ENCODE measurements around the gene DNAH5.
"Not testable (repeated sequence)": the region's sequence is repeated elsewhere in the genome, so short reads cannot be mapped to it uniquely, and the experiment has no call there.

DNAH5 gene

DNA sequence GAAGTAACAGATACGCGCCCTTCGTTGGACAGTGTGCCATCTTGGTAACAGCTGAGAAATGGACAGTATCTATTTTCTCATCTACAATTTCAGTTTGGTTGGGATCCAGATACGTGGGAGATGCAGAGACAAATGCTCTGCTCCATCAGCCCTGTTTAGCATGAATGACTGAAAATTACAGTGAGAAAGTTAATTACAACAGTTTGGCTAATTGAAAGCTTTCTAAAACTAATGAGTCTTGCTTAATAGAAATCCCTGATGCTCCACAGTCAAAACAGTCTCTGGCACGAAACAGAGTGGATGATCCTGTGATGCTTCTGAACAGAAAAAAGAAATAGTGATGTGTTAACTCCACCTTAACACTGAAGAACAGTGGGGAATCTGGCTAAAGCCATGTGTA is 140.2 kb downstream of the DNAH5 start:
- TF ChIP-seq, protein P1, sequence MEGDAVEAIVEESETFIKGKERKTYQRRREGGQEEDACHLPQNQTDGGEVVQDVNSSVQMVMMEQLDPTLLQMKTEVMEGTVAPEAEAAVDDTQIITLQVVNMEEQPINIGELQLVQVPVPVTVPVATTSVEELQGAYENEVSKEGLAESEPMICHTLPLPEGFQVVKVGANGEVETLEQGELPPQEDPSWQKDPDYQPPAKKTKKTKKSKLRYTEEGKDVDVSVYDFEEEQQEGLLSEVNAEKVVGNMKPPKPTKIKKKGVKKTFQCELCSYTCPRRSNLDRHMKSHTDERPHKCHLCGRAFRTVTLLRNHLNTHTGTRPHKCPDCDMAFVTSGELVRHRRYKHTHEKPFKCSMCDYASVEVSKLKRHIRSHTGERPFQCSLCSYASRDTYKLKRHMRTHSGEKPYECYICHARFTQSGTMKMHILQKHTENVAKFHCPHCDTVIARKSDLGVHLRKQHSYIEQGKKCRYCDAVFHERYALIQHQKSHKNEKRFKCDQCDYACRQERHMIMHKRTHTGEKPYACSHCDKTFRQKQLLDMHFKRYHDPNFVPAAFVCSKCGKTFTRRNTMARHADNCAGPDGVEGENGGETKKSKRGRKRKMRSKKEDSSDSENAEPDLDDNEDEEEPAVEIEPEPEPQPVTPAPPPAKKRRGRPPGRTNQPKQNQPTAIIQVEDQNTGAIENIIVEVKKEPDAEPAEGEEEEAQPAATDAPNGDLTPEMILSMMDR (IDR thresholded peaks at IDR 0.05; ENCODE audit: borderline replicate concordance, control extremely low read depth, extremely low read depth, insufficient read depth, missing control alignments), result no peak
- in situ Hi-C loops (cut with MboI; ENCODE audit: low sequenced_read_pairs, unreplicated experiment), result no loop called here
- DNase-seq (ENCODE audit: low spot score), result no peak

DNA sequence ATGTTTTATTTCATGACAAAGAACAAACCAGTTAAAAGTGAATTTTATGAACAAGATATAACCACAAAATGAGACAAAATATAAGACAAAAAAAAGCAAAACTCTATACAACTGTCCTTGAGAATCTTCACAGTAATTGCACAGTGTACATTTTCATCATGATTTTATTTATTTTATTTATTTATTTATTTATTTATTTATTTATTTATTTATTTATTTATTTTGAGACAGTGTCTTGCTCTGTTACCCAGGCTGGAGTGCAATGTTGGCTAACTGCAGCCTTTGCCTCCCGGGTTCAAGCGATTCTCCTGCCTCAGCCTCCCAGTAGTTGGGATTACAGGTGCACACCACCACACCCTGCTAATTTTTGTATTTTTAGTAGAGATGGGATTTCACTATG is 145.9 kb downstream of the DNAH5 start:
- in situ Hi-C loops (cut with MboI; ENCODE audit: low sequenced_read_pairs, unreplicated experiment); DNase-seq (ENCODE audit: low spot score): not testable (repeated sequence)

DNA sequence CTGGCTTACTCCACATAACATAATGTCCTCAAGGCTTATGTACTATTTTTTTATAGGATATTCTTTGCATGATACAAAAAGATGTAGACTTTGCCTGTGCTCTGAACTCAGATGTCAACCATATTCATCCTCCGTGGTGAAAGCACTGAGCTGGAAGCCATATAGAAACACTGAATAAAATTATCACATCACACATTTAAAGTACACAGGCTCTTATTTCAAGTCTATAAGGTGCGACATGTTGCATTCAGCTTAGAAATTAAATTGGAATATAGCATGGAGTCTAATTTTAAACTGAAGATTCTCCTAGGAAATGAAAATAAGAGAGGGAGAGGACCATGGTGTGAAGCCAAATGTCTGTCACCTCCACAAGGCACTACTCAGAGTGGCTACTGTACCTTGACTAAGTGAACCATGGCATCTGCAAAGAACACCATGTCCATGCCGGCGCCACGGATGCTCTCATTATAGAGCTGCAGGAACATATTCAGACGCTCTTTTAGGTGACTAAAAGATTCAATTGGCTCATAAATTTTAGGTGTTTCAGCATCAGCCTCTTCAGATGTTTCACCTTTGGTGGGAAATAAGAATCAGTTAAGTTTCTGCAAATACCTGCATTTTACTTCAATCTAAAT is 158.6 kb downstream of the DNAH5 start:
- TF ChIP-seq, protein P1 (IDR thresholded peaks at IDR 0.05; ENCODE audit: borderline replicate concordance, control extremely low read depth, extremely low read depth, insufficient read depth, missing control alignments), result no peak
- in situ Hi-C loops (cut with MboI; ENCODE audit: low sequenced_read_pairs, unreplicated experiment), result no loop called here
- no peak for DNase-seq (ENCODE audit: low spot score)

- in situ Hi-C loops (cut with MboI; ENCODE audit: low sequenced_read_pairs, unreplicated experiment), result no loop called here
- TF ChIP-seq, protein P1 (IDR thresholded peaks at IDR 0.05; ENCODE audit: borderline replicate concordance, control extremely low read depth, extremely low read depth, insufficient read depth, missing control alignments), result no peak
- DNase-seq (ENCODE audit: low spot score), result no peak
Observed at GRCh38 chr5:13783726-13784125, 160.8 kb downstream of the DNAH5 start.

- TF ChIP-seq, protein P1 (IDR thresholded peaks at IDR 0.05; ENCODE audit: borderline replicate concordance, control extremely low read depth, extremely low read depth, insufficient read depth, missing control alignments), result no peak
- DNase-seq (ENCODE audit: low spot score), result no peak
- in situ Hi-C loops (cut with MboI; ENCODE audit: low sequenced_read_pairs, unreplicated experiment), result no loop called here
Observed at GRCh38 chr5:13780081-13780480, 164.4 kb downstream of the DNAH5 start.

GRCh38 chr5:13773649-13774048 is 170.8 kb downstream of the DNAH5 start:
- no peak for DNase-seq (ENCODE audit: low spot score)
- TF ChIP-seq, protein P1 (IDR thresholded peaks at IDR 0.05; ENCODE audit: borderline replicate concordance, control extremely low read depth, extremely low read depth, insufficient read depth, missing control alignments), result no peak
- in situ Hi-C loops (cut with MboI; ENCODE audit: low sequenced_read_pairs, unreplicated experiment), result no loop called here

DNA sequence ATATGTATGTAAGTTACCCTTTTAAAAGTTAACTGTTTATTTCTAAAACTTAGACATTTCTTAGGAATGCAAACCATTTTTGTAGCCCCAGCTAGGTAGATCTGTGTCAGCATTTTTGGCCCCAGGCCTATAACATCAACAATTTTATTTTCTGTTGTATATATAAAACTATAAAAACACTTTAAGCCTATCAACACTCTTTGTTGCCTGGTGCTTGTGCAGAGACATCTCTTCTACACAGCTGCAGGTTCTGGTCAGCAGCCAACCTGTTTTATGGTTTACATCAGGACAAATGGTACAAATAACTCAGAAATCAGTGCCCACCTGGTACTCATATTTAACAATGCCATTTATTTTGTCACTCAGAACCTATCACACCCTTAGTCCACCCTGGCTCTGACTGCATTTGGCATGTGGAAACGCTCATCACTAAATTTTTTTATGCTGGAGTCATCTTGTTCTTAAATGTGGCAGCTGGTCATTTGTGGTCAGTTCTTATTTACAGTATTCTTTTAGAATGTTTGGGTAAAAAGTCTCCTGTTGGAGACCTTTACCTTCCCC is 173.4 kb downstream of the DNAH5 start:
- in situ Hi-C loops (cut with MboI; ENCODE audit: low sequenced_read_pairs, unreplicated experiment), result no loop called here
- TF ChIP-seq, protein P1 (IDR thresholded peaks at IDR 0.05; ENCODE audit: borderline replicate concordance, control extremely low read depth, extremely low read depth, insufficient read depth, missing control alignments), result no peak
- no peak for DNase-seq (ENCODE audit: low spot score)

Data from GM13976 (cell line).